NB4 (cell line): ENCODE measurements around the gene PTPN23.

Source experiments
- DNase-seq: peaks from one replicate; pipeline ENCODE4 v3.0.0; 2010; ENCODE audit warnings: low read depth
- H3K4me3 ChIP-seq: one replicate; pipeline ENCODE4 v1.5.1; 2011; ENCODE audit warnings: mild to moderate bottlenecking, low read depth, low read length, moderate library complexity
- CTCF ChIP-seq: IDR thresholded peaks from one replicate; pipeline ENCODE4 v1.5.1; 2012; ENCODE audit warnings: low read depth, low read length
- MYC ChIP-seq: IDR thresholded peaks from 2 replicates; pipeline ENCODE4 v1.6.1; 2011; ENCODE audit warnings: low read depth, low read length
- POLR2A ChIP-seq: IDR thresholded peaks from 2 replicates; pipeline ENCODE4 v1.6.1; 2011; ENCODE audit warnings: mild to moderate bottlenecking; ENCODE audit not compliant: insufficient read length; ENCODE audit errors: extremely low read depth
- TF ChIP-seq, protein P1 (sequence below): IDR thresholded peaks from 2 replicates; pipeline ENCODE4 v1.6.1; 2011; ENCODE audit warnings: low read depth, low read length

Gene PTPN23

GRCh38 chr3:47384425-47384824, 3.6 kb downstream of the PTPN23 start:
- no peak for DNase-seq
- H3K4me3 ChIP-seq, result no peak overlapping the region
- TF ChIP-seq CTCF (no peak), POLR2A (no peak), MYC (no peak)
- TF ChIP-seq, protein P1, sequence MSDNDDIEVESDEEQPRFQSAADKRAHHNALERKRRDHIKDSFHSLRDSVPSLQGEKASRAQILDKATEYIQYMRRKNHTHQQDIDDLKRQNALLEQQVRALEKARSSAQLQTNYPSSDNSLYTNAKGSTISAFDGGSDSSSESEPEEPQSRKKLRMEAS, result no peak

DNA sequence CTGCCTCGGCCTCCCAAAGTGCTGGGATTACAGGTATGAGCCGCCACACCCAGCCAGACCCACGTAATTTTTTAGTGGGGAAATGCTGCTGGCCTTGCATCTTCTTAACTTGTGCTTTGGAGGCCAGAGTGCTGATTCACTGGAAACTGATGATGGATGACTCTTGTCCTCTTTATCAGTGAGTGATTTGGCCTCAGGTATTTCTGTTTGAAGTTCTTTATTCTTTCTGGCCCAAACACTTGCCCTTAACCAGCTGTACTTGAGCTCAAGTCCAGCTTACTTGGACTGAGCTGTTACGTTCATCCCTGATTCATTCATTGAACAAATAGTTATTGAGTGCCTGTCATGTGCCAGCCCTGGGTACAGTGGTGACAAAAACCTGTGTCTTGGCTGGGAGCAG, 4.2 kb downstream of the PTPN23 start:
- DNase-seq, result no peak
- TF ChIP-seq MYC (no peak), CTCF (no peak), POLR2A (no peak)
- TF ChIP-seq, protein P1, result no peak
- H3K4me3 ChIP-seq, result no peak overlapping the region

- DNase-seq, result no peak
- H3K4me3 ChIP-seq, result no peak overlapping the region
- TF ChIP-seq, protein P1, result no peak
- TF ChIP-seq CTCF (no peak), POLR2A (no peak), MYC (no peak)
These were observed 5.0 kb downstream of the PTPN23 start for GRCh38 chr3:47385796-47386195.

DNA sequence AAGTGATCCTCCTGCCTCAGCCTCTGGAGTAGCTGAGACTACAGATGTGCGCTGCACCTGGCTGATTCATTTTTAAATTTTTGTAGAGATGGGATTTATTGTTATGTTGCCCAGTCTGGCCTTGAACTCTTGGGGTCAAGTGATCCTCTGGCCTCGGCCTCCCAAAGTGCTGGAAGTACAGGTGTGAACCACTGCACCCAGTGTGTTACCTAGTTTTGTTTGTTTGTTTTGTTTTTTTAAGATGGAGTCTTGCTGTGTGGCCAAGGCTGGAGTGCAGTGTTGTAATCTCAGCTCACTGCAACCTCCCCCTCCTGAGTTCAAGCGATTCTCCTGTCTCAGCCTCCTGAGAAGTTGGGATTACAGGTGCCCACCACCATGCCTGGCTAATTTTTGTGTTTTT, 12.1 kb downstream of the PTPN23 start:
- no peak overlapping the region for H3K4me3 ChIP-seq
- TF ChIP-seq CTCF, result no peak

GRCh38 chr3:47394140-47394870, 13.5 kb downstream of the PTPN23 start:
- no peak overlapping the region for H3K4me3 ChIP-seq
- TF ChIP-seq POLR2A, result no peak
- no peak for TF ChIP-seq MYC
- TF ChIP-seq CTCF, result no peak
- TF ChIP-seq, protein P1, result no peak
- DNase-seq, result no peak

More for the DNA sequence above, 12.1 kb downstream of the PTPN23 start:
- DNase-seq, result no peak

DNA sequence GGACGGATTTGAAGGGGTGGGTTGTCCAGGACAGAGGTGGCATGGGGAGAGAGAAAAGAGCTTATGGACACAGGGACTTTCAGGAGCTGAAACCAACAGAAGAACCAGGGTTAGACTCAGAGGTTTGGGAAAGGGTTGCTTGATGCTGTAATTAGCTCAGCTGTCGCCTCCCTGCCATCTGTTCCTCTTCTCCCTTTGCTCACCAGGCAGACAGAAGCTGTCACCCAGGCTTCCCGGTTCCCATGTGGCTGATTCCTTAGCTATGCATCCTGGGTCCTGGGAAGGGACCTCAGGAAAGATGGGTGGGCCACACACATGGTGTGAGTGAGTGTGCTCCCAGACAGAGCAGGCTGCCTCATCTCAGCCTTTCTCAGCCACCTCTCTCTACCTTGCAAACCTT, 14.1 kb downstream of the PTPN23 start:
- TF ChIP-seq, protein P1, result no peak
- no peak for TF ChIP-seq POLR2A
- TF ChIP-seq CTCF, result no peak
- no peak for DNase-seq

More for the DNA sequence above, 14.1 kb downstream of the PTPN23 start:
- no peak overlapping the region for H3K4me3 ChIP-seq
